Stomach (tissue), 4 donors: Measurements from ENCODE around the gene BABAM2.

Experiments used
- CTCF ChIP-seq, 7 experiments: fragments of 450-650 bp in 4 of 7; fragments of 200-600 bp in 3 of 7; sonication (generic) in 3 of 7; IDR thresholded peaks; one replicate each; pipeline ENCODE4 v1.5.1; 2016 to 2019; ENCODE audit warnings: antibody characterized with exemption in 7 of 7, control low read depth in 2 of 7, mild to moderate bottlenecking in 1 of 7
- EP300 ChIP-seq: sonication (generic); formaldehyde crosslinking; IDR thresholded peaks from one replicate; pipeline ENCODE4 v1.6.1; 2017; ENCODE audit warnings: antibody characterized with exemption
- POLR2A ChIP-seq, 4 donors: fragments of 450-650 bp; IDR thresholded peaks; one replicate each; pipeline ENCODE4 v1.6.1; 2016; ENCODE audit warnings: antibody characterized with exemption in 4 of 4, control low read depth in 2 of 4, mild to moderate bottlenecking in 1 of 4, moderate library complexity in 1 of 4

DNA sequence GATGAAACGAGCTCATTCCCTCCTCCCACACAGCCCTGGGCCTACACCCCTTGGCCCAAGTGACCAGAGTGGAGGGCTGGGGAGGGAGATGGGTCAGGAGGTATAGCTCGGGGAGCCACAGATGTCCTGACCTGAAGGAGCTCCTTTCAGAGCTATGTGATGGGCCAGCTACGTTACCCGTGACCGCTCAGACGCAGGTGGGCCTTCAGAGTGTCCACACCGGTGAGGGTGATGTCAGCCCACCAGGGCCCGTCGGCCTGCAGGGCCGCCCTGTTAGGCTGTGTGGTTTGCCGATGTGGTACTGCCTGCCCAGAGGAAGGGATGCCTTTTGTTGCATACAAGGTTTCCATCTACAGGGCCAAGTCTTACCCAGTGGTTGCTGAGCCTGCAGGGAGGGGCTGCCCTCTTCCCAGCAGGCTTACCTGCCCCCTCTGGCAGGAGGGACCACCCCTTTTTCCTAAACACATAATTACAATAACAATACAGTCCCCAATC is 460.3 kb downstream of the BABAM2 start:
- TF ChIP-seq CTCF (IDR thresholded peaks at IDR 0.05) (no peak), POLR2A (IDR thresholded peaks at IDR 0.05) (no peak), EP300 (no peak)
